ENCODE results near the gene KNSTRN. TPM values are rescaled to one million over a fixed set of nuclear protein-coding genes. Genes with fewer than 3 reads are reported as not detected.

The KNSTRN gene
- total and polyA plus RNA-seq, 4 donors, result 3.4 to 28.1 (median 8.9) TPM

DNA sequence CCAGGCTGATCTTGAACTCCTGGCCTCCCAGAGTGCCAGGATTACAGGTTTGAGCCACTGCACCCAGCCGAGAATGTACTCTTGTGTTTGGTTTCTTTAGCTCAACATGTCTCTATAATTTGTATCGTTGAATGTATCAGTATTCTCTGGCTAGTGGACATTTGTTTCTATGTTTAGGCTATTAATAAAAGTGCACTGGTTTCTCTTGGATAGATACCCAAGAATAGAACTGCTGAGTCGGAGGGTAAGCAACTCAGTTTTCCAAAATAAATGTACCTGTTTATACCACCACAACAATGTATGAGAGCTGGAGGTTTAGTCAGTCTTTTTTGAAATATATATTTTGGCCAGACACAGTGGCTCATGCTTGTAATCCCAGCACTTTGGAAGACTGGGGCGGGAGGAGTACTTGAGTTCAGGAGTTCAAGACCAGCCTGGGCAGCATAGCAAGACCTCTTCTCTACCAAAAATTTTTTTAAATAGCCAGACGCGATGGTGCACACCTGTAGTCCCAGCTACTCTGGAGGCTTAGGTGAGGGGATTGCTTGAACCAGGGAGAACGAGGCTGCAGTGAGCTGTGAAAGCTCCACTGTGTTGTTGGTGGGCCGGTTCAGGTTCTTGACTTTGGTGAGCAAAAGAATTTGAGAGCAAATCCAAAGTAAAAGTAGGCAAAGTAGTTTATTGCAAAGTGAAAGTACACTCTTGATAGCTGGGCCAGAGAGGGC, 15.3 kb downstream of the KNSTRN start:
- whole genome bisulfite sequencing, result 94% methylated on average over 8 of the region's 8 CpGs
- Histone ChIP-seq H3K4me3 (ENCODE audit: low read depth in 1 of 3, low read length in 3 of 3) (no peak overlapping the region), H3K9ac (ENCODE audit: low read depth in 1 of 2, low read length in 2 of 2) (no peak overlapping the region), H3K27ac (ENCODE audit: low read depth in 1 of 2, low read length in 2 of 2) (no peak overlapping the region), H3K27me3 (ENCODE audit: control insufficient read depth in 4 of 4, insufficient read depth in 4 of 4, low read length in 3 of 4) (no peaks in the 10 kb centered on the region), H3K9me3 (ENCODE audit: control insufficient read depth in 4 of 4, low read length in 3 of 4) (no peaks in the 10 kb centered on the region), H3K4me1 (ENCODE audit: control insufficient read depth in 4 of 4, insufficient read depth in 4 of 4, low read length in 3 of 4) (no peaks in the 10 kb centered on the region), H3K36me3 (ENCODE audit: control insufficient read depth in 4 of 4, insufficient read depth in 3 of 4, low read depth in 1 of 4, low read length in 3 of 4) (peaks cover 0 to 4% (median 2%) of the 10 kb centered on the region in 4 donors)
- TF ChIP-seq EGR1 (IDR thresholded peaks at IDR 0.05; ENCODE audit: low read depth in 2 of 2), result no peak
- TF ChIP-seq RXRA (IDR thresholded peaks at IDR 0.05), result no peak
- TF ChIP-seq RAD21 (IDR thresholded peaks at IDR 0.05), result no peak
- TF ChIP-seq YY1 (IDR thresholded peaks at IDR 0.05), result no peak
- TF ChIP-seq, protein P1, sequence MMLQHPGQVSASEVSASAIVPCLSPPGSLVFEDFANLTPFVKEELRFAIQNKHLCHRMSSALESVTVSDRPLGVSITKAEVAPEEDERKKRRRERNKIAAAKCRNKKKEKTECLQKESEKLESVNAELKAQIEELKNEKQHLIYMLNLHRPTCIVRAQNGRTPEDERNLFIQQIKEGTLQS (IDR thresholded peaks at IDR 0.05), result no peak
- TF ChIP-seq HNF4G (IDR thresholded peaks at IDR 0.05), result no peak
- TF ChIP-seq SP1 (IDR thresholded peaks at IDR 0.05), result no peak
- no peak for TF ChIP-seq NR2F2 (IDR thresholded peaks at IDR 0.05)
- TF ChIP-seq JUND (IDR thresholded peaks at IDR 0.05), result no peak
- DNase-seq (ENCODE audit: low spot score), result no peak

DNA sequence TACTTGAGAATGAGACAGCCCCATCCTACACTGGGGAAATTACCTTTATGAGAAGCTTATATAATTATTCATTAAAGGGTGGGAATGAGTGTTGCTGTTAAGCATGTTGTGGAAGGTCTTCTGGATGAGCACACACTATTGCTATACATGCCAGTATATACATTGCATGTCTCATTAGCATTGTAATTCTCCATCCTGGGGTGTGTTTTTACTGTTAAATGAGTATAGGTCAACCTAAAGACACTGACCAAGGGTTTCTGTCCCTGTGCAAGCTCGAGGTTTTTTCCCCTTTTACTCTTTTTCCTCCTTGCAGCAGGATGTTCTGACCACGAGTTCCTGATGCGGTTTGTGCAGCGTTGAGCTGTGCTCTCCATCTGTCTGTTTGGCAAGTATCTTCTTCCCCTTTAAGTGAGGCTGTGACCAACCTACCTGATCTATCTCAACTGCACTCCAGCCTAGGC, 15.9 kb downstream of the KNSTRN start:
- TF ChIP-seq NR2F2 (IDR thresholded peaks at IDR 0.05), result no peak
- TF ChIP-seq HNF4A (conservative IDR thresholded peaks at IDR 0.05), result no peak
- no peak for TF ChIP-seq JUND (IDR thresholded peaks at IDR 0.05)
- TF ChIP-seq EGR1 (IDR thresholded peaks at IDR 0.05; ENCODE audit: low read depth in 2 of 2), result no peak
- TF ChIP-seq, protein P1 (IDR thresholded peaks at IDR 0.05), result no peak
- TF ChIP-seq FOXA2 (IDR thresholded peaks at IDR 0.05), result no peak
- TF ChIP-seq, protein P2, sequence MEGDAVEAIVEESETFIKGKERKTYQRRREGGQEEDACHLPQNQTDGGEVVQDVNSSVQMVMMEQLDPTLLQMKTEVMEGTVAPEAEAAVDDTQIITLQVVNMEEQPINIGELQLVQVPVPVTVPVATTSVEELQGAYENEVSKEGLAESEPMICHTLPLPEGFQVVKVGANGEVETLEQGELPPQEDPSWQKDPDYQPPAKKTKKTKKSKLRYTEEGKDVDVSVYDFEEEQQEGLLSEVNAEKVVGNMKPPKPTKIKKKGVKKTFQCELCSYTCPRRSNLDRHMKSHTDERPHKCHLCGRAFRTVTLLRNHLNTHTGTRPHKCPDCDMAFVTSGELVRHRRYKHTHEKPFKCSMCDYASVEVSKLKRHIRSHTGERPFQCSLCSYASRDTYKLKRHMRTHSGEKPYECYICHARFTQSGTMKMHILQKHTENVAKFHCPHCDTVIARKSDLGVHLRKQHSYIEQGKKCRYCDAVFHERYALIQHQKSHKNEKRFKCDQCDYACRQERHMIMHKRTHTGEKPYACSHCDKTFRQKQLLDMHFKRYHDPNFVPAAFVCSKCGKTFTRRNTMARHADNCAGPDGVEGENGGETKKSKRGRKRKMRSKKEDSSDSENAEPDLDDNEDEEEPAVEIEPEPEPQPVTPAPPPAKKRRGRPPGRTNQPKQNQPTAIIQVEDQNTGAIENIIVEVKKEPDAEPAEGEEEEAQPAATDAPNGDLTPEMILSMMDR (IDR thresholded peaks at IDR 0.05; ENCODE audit: low read depth, low read length, missing input control), result no peak
- TF ChIP-seq HNF4G (IDR thresholded peaks at IDR 0.05), result no peak
- no peak for TF ChIP-seq SP1 (IDR thresholded peaks at IDR 0.05)
- TF ChIP-seq FOXA1 (IDR thresholded peaks at IDR 0.05), result no peak
- TF ChIP-seq YY1 (IDR thresholded peaks at IDR 0.05), result no peak
- TF ChIP-seq RAD21 (IDR thresholded peaks at IDR 0.05), result no peak
- TF ChIP-seq, protein P3, sequence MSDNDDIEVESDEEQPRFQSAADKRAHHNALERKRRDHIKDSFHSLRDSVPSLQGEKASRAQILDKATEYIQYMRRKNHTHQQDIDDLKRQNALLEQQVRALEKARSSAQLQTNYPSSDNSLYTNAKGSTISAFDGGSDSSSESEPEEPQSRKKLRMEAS (IDR thresholded peaks at IDR 0.05), result no peak
- no peak for TF ChIP-seq GABPA (IDR thresholded peaks at IDR 0.05 in 1 of 2, conservative IDR thresholded peaks at IDR 0.05 in 1 of 2)
- TF ChIP-seq, protein P4, sequence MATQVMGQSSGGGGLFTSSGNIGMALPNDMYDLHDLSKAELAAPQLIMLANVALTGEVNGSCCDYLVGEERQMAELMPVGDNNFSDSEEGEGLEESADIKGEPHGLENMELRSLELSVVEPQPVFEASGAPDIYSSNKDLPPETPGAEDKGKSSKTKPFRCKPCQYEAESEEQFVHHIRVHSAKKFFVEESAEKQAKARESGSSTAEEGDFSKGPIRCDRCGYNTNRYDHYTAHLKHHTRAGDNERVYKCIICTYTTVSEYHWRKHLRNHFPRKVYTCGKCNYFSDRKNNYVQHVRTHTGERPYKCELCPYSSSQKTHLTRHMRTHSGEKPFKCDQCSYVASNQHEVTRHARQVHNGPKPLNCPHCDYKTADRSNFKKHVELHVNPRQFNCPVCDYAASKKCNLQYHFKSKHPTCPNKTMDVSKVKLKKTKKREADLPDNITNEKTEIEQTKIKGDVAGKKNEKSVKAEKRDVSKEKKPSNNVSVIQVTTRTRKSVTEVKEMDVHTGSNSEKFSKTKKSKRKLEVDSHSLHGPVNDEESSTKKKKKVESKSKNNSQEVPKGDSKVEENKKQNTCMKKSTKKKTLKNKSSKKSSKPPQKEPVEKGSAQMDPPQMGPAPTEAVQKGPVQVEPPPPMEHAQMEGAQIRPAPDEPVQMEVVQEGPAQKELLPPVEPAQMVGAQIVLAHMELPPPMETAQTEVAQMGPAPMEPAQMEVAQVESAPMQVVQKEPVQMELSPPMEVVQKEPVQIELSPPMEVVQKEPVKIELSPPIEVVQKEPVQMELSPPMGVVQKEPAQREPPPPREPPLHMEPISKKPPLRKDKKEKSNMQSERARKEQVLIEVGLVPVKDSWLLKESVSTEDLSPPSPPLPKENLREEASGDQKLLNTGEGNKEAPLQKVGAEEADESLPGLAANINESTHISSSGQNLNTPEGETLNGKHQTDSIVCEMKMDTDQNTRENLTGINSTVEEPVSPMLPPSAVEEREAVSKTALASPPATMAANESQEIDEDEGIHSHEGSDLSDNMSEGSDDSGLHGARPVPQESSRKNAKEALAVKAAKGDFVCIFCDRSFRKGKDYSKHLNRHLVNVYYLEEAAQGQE (IDR thresholded peaks at IDR 0.05), result no peak
- TF ChIP-seq, protein P5, sequence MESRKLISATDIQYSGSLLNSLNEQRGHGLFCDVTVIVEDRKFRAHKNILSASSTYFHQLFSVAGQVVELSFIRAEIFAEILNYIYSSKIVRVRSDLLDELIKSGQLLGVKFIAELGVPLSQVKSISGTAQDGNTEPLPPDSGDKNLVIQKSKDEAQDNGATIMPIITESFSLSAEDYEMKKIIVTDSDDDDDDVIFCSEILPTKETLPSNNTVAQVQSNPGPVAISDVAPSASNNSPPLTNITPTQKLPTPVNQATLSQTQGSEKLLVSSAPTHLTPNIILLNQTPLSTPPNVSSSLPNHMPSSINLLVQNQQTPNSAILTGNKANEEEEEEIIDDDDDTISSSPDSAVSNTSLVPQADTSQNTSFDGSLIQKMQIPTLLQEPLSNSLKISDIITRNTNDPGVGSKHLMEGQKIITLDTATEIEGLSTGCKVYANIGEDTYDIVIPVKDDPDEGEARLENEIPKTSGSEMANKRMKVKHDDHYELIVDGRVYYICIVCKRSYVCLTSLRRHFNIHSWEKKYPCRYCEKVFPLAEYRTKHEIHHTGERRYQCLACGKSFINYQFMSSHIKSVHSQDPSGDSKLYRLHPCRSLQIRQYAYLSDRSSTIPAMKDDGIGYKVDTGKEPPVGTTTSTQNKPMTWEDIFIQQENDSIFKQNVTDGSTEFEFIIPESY (IDR thresholded peaks at IDR 0.05), result no peak
- no peak for TF ChIP-seq RXRA (IDR thresholded peaks at IDR 0.05)
- H3K27me3 ChIP-seq (ENCODE audit: control insufficient read depth in 4 of 4, insufficient read depth in 4 of 4, low read length in 3 of 4), result no peaks in the 10 kb centered on the region
- DNase-seq (ENCODE audit: low spot score), result no peak
- no peak overlapping the region for H3K9ac ChIP-seq (ENCODE audit: low read depth in 1 of 2, low read length in 2 of 2)
- H3K4me3 ChIP-seq (ENCODE audit: low read depth in 1 of 3, low read length in 3 of 3), result no peak overlapping the region
- 74% methylated on average over 4 of the region's 4 CpGs for WGBS
- H3K4me1 ChIP-seq (ENCODE audit: control insufficient read depth in 4 of 4, insufficient read depth in 4 of 4, low read length in 3 of 4), result no peaks in the 10 kb centered on the region
- no peaks in the 10 kb centered on the region for H3K9me3 ChIP-seq (ENCODE audit: control insufficient read depth in 4 of 4, low read length in 3 of 4)
- H3K36me3 ChIP-seq (ENCODE audit: control insufficient read depth in 4 of 4, insufficient read depth in 3 of 4, low read depth in 1 of 4, low read length in 3 of 4), result peaks cover 0 to 4% (median 1%) of the 10 kb centered on the region in 4 donors
- no peak overlapping the region for H3K27ac ChIP-seq (ENCODE audit: low read depth in 1 of 2, low read length in 2 of 2)

Measured in liver (tissue), 9 donors.